NCI-H1092 treated with DMSO at 0.1 percent for 48 hours (cell line): ENCODE measurements around the gene ZBTB39.
"Not testable (repeated sequence)": the region's sequence is repeated elsewhere in the genome, so short reads cannot be mapped to it uniquely, and the experiment has no call there.

Experiments
- DNase-seq: peaks from one replicate; lab custom pipeline; 2025; lab: John Stamatoyannopoulos, UW

The ZBTB39 gene

DNA sequence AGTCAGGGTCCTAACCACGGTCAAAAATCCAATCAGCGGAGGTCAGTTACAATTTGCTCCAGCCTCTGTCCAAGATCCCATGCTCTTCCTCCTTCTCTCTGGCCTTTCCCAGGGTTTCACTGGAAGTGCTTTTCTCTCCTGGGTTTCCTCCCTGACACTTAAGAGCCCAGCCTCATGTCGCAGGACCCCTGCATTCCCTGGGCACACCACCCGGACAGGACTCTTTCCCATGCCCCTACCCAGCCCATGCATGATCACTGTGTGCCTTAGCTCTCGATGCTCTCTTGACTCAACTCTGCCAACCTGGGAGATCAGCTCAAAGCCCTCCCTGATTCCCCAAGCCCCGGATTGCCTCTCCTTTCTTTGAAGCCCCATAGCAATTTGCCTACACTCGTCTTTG is 25.4 kb upstream of the ZBTB39 start:
- no peak for DNase-seq

DNA sequence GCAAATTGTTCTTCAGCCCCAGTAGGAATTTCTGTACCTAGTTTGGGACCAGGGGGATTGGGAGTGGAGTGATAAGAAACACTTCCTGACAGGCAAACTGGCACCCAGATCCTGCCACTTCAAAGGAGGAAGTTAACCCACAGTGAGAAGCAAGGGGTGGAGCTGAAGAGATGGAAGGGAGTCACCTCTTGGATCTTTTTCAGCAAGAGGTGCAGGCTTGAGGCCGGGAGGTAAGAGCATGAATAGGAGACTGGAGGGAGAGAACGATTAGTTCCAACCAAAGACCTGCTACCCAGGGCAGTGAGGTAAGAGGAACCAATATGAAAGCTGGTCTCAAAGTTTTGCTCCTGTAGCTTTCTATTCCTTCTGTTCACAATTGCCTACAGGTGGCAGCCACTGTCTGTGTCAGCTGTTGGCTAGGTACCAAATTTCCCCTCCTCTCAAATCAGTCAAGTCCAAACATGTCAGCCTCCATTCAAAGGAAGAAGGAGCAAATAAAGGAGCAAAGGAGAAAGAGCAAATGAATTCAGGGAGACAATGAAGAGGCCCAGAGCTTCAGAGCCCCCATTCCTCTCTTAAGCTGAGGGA is 24.9 kb upstream of the ZBTB39 start:
- peak; percentile 2 for DNase-seq

DNA sequence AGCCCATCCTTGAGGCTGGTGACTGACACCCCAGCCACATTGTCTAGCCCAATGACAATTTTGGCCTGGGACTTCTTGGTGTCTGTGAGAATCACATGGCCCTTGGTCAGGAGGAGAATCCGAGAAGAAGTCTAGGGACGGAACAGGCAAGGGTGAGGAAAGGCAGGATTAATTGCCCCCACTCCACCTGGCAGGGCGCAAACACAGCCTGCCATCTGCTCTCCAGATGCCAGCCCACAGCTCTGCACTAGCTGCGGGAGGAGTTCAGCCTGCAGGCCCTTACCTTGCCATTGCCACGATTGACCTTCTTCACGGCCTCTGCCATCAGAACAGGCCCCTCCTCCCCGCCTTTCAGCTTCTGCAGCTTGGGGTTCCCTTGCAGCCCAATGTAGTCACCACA is 23.1 kb upstream of the ZBTB39 start:
- no peak for DNase-seq

GRCh38 chr12:57027805-57028153 is 21.4 kb upstream of the ZBTB39 start:
- DNase-seq: no peak

GRCh38 chr12:57027011-57027804 is 20.9 kb upstream of the ZBTB39 start:
- no peak for DNase-seq

GRCh38 chr12:57025196-57025595 is 18.9 kb upstream of the ZBTB39 start:
- no peak for DNase-seq

- not testable (repeated sequence) for DNase-seq
These were observed 16.0 kb upstream of the ZBTB39 start for GRCh38 chr12:57022324-57022723.

DNA sequence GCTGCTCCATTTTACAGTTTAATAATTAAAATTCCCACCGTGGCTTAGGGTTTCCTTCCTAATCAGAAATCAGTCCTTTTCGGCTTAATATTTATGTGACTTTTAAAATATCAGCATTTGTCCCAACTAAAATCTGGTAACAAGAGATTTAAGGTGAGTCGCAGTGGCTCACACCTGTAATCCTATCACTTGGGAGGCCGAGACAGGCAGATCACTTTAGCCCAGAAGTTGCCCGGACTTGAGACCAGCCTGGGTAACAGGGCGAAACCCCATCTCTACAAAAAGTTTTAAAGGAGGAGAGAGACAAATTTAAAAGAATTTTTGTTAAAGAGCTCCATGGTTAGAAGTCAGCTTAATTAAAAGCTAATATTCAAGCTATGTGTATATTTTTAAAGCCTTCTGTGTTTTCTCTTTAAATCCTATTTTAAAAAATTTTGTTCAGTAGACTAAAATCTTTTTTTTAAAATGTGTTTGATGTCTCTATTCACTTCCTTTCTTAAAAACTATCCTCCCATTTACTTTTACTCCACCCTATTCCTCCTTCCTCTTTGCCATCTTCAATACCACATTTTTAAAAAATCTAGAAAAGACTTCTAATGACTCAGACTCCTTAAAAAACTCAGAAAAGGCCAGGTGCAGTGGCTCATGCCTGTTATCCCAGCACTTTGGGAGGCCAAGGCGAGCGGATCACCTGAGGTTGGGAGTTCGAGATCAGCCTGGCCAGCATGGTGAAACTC is 13.8 kb upstream of the ZBTB39 start:
- no peak for DNase-seq

- no peak for DNase-seq
These were observed 12.6 kb upstream of the ZBTB39 start for GRCh38 chr12:57018906-57019305.

GRCh38 chr12:57018353-57018752 is 12.0 kb upstream of the ZBTB39 start:
- DNase-seq: not testable (repeated sequence)

- DNase-seq: no peak
These were observed 10.0 kb upstream of the ZBTB39 start, which contains the start of gene TAC3 for GRCh38 chr12:57016348-57016747. TAC3 (minus strand) TSS chr12:57016529; CDS start chr12:57015797, 732 bp downstream.

DNA sequence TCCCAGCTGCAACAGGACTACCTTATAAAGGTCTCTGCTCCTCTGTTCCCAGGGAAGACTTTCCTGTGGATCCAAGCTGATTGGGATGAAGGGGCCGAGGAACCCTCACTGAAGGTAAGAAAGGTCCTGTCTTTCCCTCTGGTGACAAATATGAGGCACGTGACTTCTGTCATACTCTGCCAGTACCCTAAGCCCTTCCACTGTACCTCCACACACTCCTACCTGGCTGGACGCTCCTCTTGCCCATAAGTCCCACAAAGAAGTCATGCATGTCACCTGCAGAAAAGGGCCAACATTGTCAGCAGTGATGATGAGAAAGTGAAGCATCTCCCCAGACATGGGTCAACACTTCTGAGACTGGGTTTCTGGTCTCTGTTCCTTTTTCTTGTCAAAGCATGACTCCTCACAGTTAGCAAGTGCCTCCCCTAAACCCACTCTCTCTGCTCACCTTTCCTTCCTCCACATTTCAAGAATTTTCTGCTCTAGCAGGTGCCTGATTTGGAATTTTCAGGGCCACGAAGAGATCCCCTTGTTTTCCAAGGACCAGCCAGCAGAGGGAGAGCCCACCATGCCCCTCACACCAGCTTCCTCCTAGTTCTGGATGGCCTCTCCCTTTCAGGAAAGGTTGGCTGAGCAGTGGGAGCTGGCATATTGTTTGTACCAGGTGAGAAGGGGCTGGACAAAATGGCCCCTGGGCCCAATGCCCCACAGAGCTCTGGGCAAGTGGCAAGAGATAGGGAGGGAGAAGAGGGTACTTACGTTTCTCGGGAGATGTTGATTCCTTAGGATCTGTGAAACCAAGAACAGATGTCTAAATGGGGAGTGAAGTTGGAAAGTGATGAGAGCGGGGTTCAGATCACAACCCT is 6.5 kb upstream of the ZBTB39 start:
- DNase-seq: no peak

DNA sequence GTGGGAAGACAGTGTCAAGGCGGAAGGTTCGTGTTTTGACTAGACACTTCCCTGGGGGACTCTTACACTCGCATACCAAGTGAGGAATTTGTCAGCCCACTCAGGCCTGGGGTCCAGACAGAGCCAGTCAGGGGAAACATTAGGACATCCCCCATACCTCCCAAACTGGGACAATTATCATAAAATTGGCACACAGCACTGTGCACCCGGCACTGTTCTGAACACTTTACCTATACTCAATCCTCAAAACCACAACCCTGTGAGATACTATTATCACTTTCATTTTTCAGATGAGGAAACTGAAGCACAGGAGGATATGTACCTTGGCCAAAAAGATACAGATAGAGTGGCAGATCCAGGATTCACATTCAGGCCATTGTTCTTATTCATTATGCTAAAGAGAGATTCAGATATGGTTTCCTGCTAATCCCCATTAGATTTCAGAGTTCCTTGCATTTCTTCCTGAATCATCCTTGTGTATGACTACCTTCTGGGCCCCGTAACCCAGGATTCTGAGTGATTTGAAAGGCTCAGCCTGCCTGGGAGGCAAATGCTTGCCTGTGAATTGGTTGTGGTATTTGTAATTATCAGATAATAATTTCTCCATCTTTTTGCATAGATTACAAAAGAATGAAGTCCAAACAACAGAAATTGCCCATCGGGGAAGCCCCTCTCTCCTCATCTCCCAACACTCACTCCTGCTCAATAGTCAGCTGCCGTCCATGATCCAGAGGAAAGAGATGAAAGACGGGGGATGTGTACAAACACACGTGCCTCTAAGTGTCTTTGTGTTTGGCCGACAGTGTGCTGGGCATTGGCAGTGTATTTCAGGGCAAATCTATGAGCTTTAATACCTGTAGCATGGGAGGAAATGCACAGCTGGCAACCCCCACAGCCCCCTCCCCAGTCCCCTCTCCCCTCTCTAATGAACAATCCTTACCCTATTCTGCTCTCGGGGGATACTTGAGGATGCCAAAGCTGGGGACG is 5.4 kb upstream of the ZBTB39 start:
- no peak for DNase-seq

DNA sequence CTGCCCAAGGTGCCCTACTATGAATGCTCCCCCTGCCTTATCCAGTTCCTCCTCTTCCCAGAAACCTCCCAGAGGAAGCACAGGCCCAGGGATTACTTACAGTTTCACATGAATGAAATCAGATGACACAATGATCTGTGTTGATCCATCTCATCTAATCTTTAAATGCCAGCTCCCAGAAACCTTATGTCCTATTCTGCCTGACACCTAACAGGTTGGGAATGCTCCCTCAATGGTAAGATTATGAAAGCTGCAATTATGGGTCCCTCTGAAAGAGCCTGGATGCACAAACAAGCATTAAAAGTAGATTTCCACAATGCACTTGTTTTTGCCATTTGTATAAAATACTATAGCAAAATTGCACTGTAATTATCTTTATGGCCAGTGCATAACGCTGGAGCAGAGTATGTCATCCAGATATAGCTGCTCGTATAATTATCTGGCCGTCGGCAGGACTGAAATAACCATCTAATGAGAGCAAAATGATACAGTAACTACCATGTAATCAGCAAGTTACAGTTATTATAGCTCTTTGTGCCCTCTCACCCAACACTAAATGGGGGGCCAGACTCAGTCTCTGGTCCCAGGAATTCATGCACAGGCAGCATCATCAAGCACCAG is 4.4 kb upstream of the ZBTB39 start:
- DNase-seq: no peak

GRCh38 chr12:57009949-57010626 is 3.7 kb upstream of the ZBTB39 start:
- DNase-seq: no peak

DNA sequence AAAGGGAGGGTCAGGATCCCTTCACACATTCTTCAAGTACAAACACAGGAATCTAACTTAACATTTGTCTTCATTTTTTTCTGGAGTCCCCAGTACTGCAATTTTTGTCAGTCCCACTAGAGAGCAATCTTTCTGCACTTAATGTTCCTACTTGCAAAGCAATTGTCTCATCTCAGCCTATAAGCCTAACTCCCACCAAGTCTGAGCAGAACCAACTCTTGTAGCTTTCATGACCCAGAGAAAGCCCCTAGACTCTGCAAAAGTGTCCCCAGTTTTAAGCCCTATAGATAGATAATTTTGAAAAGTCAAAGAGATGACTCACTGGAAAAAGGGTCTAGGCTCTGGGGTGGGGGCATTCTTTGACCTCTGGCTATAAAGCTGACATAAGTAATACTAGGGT is 1.8 kb upstream of the ZBTB39 start:
- peak; percentile 33 for DNase-seq

DNA sequence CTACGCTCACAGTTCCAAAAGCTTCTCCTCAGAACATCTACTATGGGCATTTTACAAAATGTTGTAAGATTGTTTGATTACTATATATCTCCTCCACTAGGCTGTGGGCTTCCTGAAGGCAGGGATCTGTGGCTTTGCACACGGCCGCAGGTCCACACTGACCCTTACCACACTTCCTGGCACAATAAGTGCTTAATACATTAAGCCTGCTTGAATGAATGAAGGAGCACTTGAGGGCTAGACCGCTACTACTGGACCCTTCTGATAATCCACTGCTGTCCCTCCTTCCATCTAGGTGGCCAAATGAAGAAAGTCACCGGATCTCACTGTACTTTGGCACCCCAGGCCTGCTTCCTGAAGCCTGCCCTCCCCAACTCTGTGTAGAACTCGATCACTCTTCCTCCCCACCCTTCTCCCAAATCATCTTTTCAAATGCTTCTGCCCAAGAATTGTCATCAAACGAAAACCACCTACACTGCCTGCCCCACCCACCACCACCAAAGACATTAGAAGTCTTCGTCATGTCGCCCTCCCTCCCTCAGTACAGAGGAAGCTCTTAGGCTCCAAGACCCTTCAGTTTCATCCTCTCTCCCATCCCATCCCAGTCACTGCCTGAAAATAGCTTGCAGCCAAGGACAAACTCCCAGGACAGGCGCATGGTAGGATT is 596 bp upstream of the ZBTB39 start:
- no peak for DNase-seq

DNA sequence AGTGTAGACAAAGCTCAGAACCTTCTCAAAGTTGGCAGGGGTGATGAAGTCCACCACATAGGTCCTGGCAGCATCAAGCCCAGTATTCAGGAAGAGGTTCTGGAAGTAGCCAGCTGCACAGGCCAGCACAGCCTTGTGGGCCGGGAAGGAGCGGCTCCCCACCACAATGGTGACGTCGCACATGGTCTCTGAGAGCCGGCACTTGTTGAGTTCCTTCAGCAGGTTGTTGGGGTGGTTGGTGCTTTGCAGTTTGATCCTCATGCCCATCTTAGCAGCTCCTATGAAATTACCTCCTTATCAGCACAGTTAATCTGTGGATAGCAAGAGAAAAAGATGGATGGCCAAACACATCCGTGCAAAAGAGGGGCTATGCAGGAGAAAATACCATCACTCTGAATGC is 1.7 kb downstream of the ZBTB39 start:
- DNase-seq: no peak

DNA sequence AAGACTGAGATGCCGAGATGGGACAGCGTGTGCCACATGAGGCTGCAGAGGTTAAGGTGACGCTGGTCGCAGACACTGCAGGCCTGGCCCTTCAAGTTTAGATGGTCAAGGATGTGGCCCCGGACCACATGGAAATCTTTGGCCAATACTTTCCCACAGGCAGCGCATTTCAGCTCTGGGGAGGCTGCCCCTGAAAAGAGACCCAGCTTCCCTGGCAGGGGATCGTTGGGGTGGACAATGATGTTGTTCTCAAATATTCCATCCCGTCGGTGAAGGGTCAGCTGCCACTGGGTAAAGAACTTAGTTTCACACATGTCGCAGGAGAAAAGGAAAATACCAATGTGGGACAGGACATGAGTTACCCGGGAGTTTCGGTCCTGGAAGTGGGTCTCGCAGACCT is 3.0 kb downstream of the ZBTB39 start:
- DNase-seq: no peak
